Measurements from ENCODE around the gene CCL16. TPM values are rescaled to one million over a fixed set of nuclear protein-coding genes. Genes with fewer than 3 reads are reported as not detected.

Gene CCL16
- total and polyA plus RNA-seq, 2 of the 8 experiments (the other 6 are each of a cell fraction or from before 2014, with no cell fraction given): not detected

- TF ChIP-seq CHD7 (IDR thresholded peaks at IDR 0.05; ENCODE audit: insufficient replicate concordance, low read length) (no peak), TEAD4 (IDR thresholded peaks at IDR 0.05; ENCODE audit: low read depth, low read length) (no peak), CBX8 (IDR thresholded peaks at IDR 0.05; ENCODE audit: borderline replicate concordance, low read depth, low read length) (no peak), POLR2A (IDR thresholded peaks at IDR 0.05; ENCODE audit: control extremely low read depth in 1 of 2, low read depth in 2 of 2, low read length in 2 of 2) (no peak)
Measured at GRCh38 chr17:35932586-35932985, 48.7 kb downstream of the CCL16 start (continued).

Data from H1 (cell line).